K562 (cell line): ENCODE measurements around the gene SH3RF1. TPM values are rescaled to one million over a fixed set of nuclear protein-coding genes. Genes with fewer than 3 reads are reported as not detected.

Experiments used
- ATAC-seq: fragments of 200-7000 bp; cut with Tn5 transposase; 3 replicates; pipeline ENCODE4 v1.9.1; 2020; ENCODE audit warnings: moderate library complexity
- BruUV-seq: library from RNA; stranded (reverse); fragments of 400-500 nt; replicated peaks from 2 replicates; lab custom pipeline; 2021; lab: Mats Ljungman, UMichigan
- CTCF ChIA-PET: fragments of 300-600 bp; formaldehyde crosslinking; extraction: SDS; loops from one replicate; lab custom pipeline; 2021; ENCODE audit warnings: low intra/inter-chr PET ratio; lab: Yijun Ruan, JAX
- POLR2A ChIA-PET: fragments of 300-600, 350-650 bp; sonication (Branson Sonifier 250); formaldehyde crosslinking; extraction: SDS; loops from one replicate; lab custom pipeline; 2021; ENCODE audit warnings: antibody characterized with exemption, inconsistent platforms; lab: Yijun Ruan, JAX
- DNase-seq, 4 experiments: peaks; one replicate each; pipeline versions ENCODE4 v3.0.0 to v3.0.0-alpha.2; 2011 to 2018; ENCODE audit warnings: low spot score in 3 of 4, mixed read lengths in 3 of 4; ENCODE audit errors: extremely low read depth in 1 of 4
- FAIRE-seq: peaks from 2 replicates; lab custom pipeline; 2011; peaks lifted over from hg19 to GRCh38; lab: Jason Lieb, UNC
- H2AFZ ChIP-seq: 2 replicates; pipeline ENCODE4 v1.6.0; 2011; ENCODE audit warnings: low read depth, low read length, control low read depth, inconsistent platforms
- H3K27ac ChIP-seq: fragments of 200-600 bp; 3 replicates; pipeline ENCODE4 v1.8.0; 2011; ENCODE audit warnings: low read depth, mild to moderate bottlenecking, control low read depth, inconsistent platforms, low read length, moderate library complexity, mixed read lengths; ENCODE audit errors: extremely low read depth
- H3K27me3 ChIP-seq, 2 experiments: fragments of 300-600 bp in 1 of 2; 2 replicates in 1 of 2; 3 replicates in 1 of 2; pipeline versions ENCODE4 v1.6.0 to v1.8.0; 2011; ENCODE audit warnings: inconsistent platforms in 2 of 2, low read length in 2 of 2, mild to moderate bottlenecking in 1 of 2, mixed read lengths in 1 of 2, moderate library complexity in 1 of 2; ENCODE audit not compliant: control insufficient read depth in 2 of 2, insufficient read depth in 2 of 2
- H3K36me3 ChIP-seq: fragments of 300-600 bp; 3 replicates; pipeline ENCODE4 v1.8.0; 2011; ENCODE audit warnings: mild to moderate bottlenecking, low read length, inconsistent platforms; ENCODE audit not compliant: control insufficient read depth, insufficient read depth
- H3K4me1 ChIP-seq, 2 experiments: fragments of 200-600 bp in 1 of 2; replicated peaks in 1 of 2; 2 replicates in 1 of 2; 3 replicates in 1 of 2; pipeline versions ENCODE4 v1.5.1 to v1.8.0; 2011; ENCODE audit warnings: inconsistent platforms in 2 of 2, low read length in 2 of 2, mild to moderate bottlenecking in 1 of 2, mixed read lengths in 1 of 2, moderate library complexity in 1 of 2; ENCODE audit not compliant: control insufficient read depth in 2 of 2, insufficient read depth in 2 of 2
- H3K4me2 ChIP-seq: 2 replicates; pipeline ENCODE4 v1.6.1; 2011; ENCODE audit warnings: low read length, control low read depth, inconsistent platforms, mixed read lengths; ENCODE audit not compliant: insufficient read depth
- H3K4me3 ChIP-seq: fragments of 200-600 bp; sonication (generic), shearing (Covaris generic); 2 replicates; pipeline ENCODE4 v1.5.1; 2016; ENCODE audit warnings: control low read depth, inconsistent platforms
- H3K79me2 ChIP-seq: fragments of 200-600 bp; 3 replicates; pipeline ENCODE4 v1.8.0; 2011; ENCODE audit warnings: low read length, inconsistent platforms; ENCODE audit not compliant: control insufficient read depth, insufficient read depth
- H3K9ac ChIP-seq, 2 experiments: 2 replicates each; pipeline versions ENCODE4 v1.6.0 to v1.6.1; 2011; ENCODE audit warnings: low read depth in 2 of 2, low read length in 2 of 2, control low read depth in 1 of 2, inconsistent platforms in 1 of 2, mild to moderate bottlenecking in 1 of 2, mixed read lengths in 1 of 2; ENCODE audit not compliant: insufficient read depth in 1 of 2
- H3K9me1 ChIP-seq: one replicate; pipeline ENCODE4 v1.6.0; 2011; ENCODE audit warnings: inconsistent platforms, mild to moderate bottlenecking, low read length, moderate library complexity; ENCODE audit not compliant: control insufficient read depth, insufficient read depth
- H3K9me3 ChIP-seq: replicated peaks from 2 replicates; pipeline ENCODE4 v1.5.1; 2011; ENCODE audit warnings: low read depth, low read length, inconsistent platforms; ENCODE audit not compliant: control insufficient read depth, insufficient read depth
- H4K20me1 ChIP-seq: replicated peaks from 2 replicates; pipeline ENCODE4 v1.6.1; 2011; ENCODE audit warnings: low read length, inconsistent platforms, mixed read lengths; ENCODE audit not compliant: control insufficient read depth, insufficient read depth
- KLF6 ChIP-seq: fragments of 250-450 bp; sonication (Bioruptor Pico); IDR thresholded peaks from 2 replicates; pipeline ENCODE4 v1.4.0; 2020; ENCODE audit warnings: mild to moderate bottlenecking, moderate library complexity, borderline replicate concordance
- MAFF ChIP-seq: IDR thresholded peaks from 2 replicates; pipeline ENCODE4 v1.6.1; 2012; ENCODE audit warnings: low read length, improper control_type of control experiment
- MXD1 ChIP-seq: fragments of 250-450 bp; sonication (Bioruptor Pico); IDR thresholded peaks from 2 replicates; pipeline ENCODE4 v1.8.0; 2021; ENCODE audit warnings: borderline replicate concordance, mild to moderate bottlenecking, moderate library complexity; ENCODE audit not compliant: poor library complexity, severe bottlenecking
- NR1H2 ChIP-seq: sonication (generic); formaldehyde crosslinking; IDR thresholded peaks from 2 replicates; pipeline ENCODE4 v1.4.0; 2020; ENCODE audit warnings: mild to moderate bottlenecking, missing genetic modification reagents
- RBBP5 ChIP-seq: fragments of 200-600 bp; sonication (generic); IDR thresholded peaks from 2 replicates; pipeline ENCODE4 v1.6.1; 2012; ENCODE audit warnings: borderline replicate concordance, mild to moderate bottlenecking, low read length, control low read depth, inconsistent platforms; ENCODE audit not compliant: insufficient read depth, poor library complexity, severe bottlenecking
- SMARCA4 ChIP-seq: fragments of 450-650 bp; IDR thresholded peaks from 2 replicates; pipeline ENCODE4 v1.6.1; 2016
- WGBS: fragments of 100-300 bp; shearing (Covaris generic); methylation state at CpG from one replicate; pipeline ENCODE4 v1.1.6; 2016; ENCODE audit warnings: low coverage, mixed read lengths; ENCODE audit not compliant: insufficient coverage; ENCODE audit errors: missing lambda C conversion rate; 5-methylcytosine and 5-hydroxymethylcytosine counted together
- in situ Hi-C: fragments of 300-500 bp; cut with MboI; formaldehyde crosslinking; loops from 4 replicates; pipeline ENCODE4 v1.15.0; 2018; ENCODE audit warnings: inconsistent platforms, mixed read lengths
- intact Hi-C: fragments of 100-400 bp; cut with micrococcal nuclease; formaldehyde crosslinking; loops from 2 replicates; pipeline ENCODE4 v1.14.2; 2022
- polyA plus RNA-seq, 8 experiments: library from polyadenylated mRNA; depleted of rRNA in 4 of 8; stranded (reverse) in 5 of 8; unstranded in 3 of 8; fragments of >200 nt; fragmentation: Nextera tagmentation in 2 of 8; fragmentation: Illumina TruSeq in 1 of 8; extraction: Ambion mirVana in 2 of 8; extraction: Trizol in 1 of 8; gene quantifications; 2 replicates each; pipeline versions ENCODE4 v1.2.1 to v1.2.3, GENCODE V29; 2011 to 2014; ENCODE audit warnings: inconsistent platforms in 1 of 8, missing spikeins in 1 of 8
- total RNA-seq, 7 experiments: library from RNA; depleted of rRNA in 6 of 7; stranded (reverse); fragments of >200 nt in 6 of 7; fragmentation: Illumina TruSeq in 2 of 7; extraction: Trizol in 2 of 7; gene quantifications; 2 replicates each; pipeline versions ENCODE4 v1.2.1 to v1.2.3, GENCODE V29; 2011 to 2021; ENCODE audit warnings: low replicate concordance in 1 of 7

SH3RF1 gene
- total and polyA plus RNA-seq, 9 of the 15 experiments (the other 6 are each of a cell fraction or from before 2014, with no cell fraction given), result 0.04 to 0.16 (median 0.11) TPM; not detected in 6

DNA sequence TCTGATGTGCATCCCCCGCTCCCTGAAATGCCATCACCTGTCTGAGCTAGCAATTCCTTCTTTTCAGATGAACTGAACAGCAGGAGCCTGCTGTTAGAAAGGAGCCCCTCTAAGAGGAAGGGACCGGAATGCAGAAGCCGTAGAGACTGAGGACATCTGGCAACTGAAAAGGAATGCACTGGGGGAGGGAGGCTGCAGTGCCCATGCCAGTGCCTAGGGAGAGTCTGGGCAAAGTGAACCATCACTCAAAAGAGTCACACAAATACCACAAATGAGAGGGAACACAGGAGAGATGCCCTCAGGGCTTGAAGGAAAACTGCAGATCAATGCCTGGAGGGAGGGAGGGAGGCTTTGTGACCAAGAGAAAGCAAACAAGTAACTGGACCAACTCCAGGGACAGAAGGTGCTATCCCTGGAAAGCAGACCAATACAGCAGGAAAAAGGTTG is 166.8 kb downstream of the SH3RF1 start (continued):
- no peak for TF ChIP-seq MXD1 (CRISPR knock-in tag)
- no peak for TF ChIP-seq SMARCA4

- no peak for TF ChIP-seq KLF6 (CRISPR knock-in tag)
- no peak for TF ChIP-seq NR1H2 (CRISPR knock-in tag)
- TF ChIP-seq RBBP5, result no peak
- no peak for TF ChIP-seq MAFF
- in situ Hi-C loops, result no loop called here
- FAIRE-seq, result no peak
- no peak overlapping the region for H3K4me3 ChIP-seq
- no peaks in the 10 kb centered on the region for H4K20me1 ChIP-seq
- 9% methylated on average over 2 of the region's 2 CpGs for WGBS
- no peak overlapping the region for H3K4me2 ChIP-seq
- no peaks in the 10 kb centered on the region for H3K9me3 ChIP-seq
- peaks cover 0 to 9% of the 10 kb centered on the region in 2 experiments; a peak in 2 of 5 replicates for H3K27me3 ChIP-seq
- no TSS peak for BruUV-seq
- intact Hi-C loops, result no loop called here
- H3K4me1 ChIP-seq, result no peaks in the 10 kb centered on the region; a peak in 1 of 5 replicates
- CTCF ChIA-PET, result no interaction called here
- POLR2A ChIA-PET, result no interaction called here
- H2AFZ ChIP-seq, result no peak overlapping the region
- H3K36me3 ChIP-seq, result no peaks in the 10 kb centered on the region
- no peaks in the 10 kb centered on the region for H3K9me1 ChIP-seq
- H3K79me2 ChIP-seq, result no peaks in the 10 kb centered on the region
- DNase-seq, result no peak
- ATAC-seq, result no peak
- H3K27ac ChIP-seq, result no peak overlapping the region
- no peak overlapping the region for H3K9ac ChIP-seq
Measured at GRCh38 chr4:169102026-169102425, 168.7 kb downstream of the SH3RF1 start.
